ENCODE measurements around the gene PTPRN2. TPM values are rescaled to one million over a fixed set of nuclear protein-coding genes. Genes with fewer than 3 reads are reported as not detected.
"Not testable (repeated sequence)": the region's sequence is repeated elsewhere in the genome, so short reads cannot be mapped to it uniquely, and the experiment has no call there.

The PTPRN2 gene
- total RNA-seq, 1 experiment from 2014 or later, result 2.9 TPM

- no peak for DNase-seq (ENCODE audit: extremely low read depth, low read depth)
Observed at GRCh38 chr7:157670490-157671357, 916.9 kb downstream of the PTPRN2 start.

DNA sequence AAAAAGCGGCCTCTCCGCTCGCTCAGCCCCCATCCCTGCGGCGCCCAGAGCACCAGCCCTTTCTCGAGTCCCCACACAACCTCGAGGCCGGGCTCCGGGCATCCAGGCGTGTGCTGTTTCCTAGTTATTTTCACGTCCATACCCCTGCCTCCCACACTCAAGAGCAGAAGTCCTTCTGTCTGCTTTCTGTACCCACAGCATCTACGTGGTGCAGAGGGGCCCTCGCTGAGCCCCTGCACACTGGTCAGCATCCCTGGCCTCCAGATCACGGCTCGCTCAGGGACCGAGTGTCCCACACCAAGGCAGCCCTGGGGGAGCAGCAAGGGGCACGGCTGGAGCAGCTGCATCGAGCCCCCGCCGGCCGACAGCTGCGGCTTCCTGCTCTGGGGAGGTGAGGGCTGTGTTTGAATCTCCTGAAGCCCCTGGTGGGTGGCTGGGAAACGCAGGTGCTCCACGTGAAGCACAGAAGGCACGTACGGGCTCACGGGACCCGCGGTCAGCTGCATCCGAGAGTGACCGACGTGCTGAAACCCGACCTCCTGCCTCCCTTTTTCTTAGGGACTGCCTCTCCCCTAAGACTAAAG lies 917.8 kb downstream of the PTPRN2 start:
- DNase-seq (ENCODE audit: extremely low read depth, low read depth), result no peak

GRCh38 chr7:157668884-157669767 lies 918.5 kb downstream of the PTPRN2 start:
- DNase-seq (ENCODE audit: extremely low read depth, low read depth), result no peak

DNA sequence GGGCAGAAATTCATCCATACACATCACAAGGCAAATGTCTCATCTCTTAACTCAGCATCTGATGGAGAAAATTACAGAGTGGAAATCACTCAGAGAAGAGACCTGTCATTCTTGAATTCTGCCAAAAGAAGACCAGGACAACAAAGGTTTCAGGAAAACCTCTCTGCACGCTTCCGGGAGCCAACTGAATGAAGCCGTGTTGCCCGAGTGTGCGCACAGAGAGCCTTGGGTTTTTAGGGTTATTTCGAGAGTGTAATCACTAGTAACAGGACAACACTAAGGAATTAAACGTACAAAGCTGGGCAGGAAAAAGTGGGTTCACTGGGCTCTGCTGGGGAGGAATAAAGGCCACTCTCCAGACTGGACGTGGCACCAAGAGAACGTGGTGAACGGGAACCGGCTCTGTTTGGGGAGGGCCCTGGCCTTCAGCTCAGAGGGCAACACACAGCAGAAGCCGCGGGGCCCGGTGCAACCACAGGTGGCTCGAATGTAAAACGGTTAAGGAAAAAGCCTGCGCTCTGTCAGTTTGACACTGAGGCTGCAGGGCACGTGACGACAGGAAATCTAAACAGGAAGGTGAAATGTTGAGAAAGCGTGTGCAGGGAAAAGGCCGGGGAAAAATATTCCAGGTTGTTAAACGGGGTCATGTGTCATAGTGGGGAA lies 919.3 kb downstream of the PTPRN2 start:
- DNase-seq (ENCODE audit: extremely low read depth, low read depth), result no peak

GRCh38 chr7:157667731-157668130 lies 919.9 kb downstream of the PTPRN2 start:
- no peak for DNase-seq (ENCODE audit: extremely low read depth, low read depth)

- DNase-seq (ENCODE audit: extremely low read depth, low read depth), result no peak
Observed at GRCh38 chr7:157667261-157667660, 920.4 kb downstream of the PTPRN2 start.

GRCh38 chr7:157666530-157667040 lies 921.0 kb downstream of the PTPRN2 start:
- no peak for DNase-seq (ENCODE audit: extremely low read depth, low read depth)

- DNase-seq (ENCODE audit: extremely low read depth, low read depth), result not testable (repeated sequence)
Observed at GRCh38 chr7:157665634-157665988, 922.0 kb downstream of the PTPRN2 start.

GRCh38 chr7:157664871-157665633 lies 922.6 kb downstream of the PTPRN2 start:
- DNase-seq (ENCODE audit: extremely low read depth, low read depth), result no peak

DNA sequence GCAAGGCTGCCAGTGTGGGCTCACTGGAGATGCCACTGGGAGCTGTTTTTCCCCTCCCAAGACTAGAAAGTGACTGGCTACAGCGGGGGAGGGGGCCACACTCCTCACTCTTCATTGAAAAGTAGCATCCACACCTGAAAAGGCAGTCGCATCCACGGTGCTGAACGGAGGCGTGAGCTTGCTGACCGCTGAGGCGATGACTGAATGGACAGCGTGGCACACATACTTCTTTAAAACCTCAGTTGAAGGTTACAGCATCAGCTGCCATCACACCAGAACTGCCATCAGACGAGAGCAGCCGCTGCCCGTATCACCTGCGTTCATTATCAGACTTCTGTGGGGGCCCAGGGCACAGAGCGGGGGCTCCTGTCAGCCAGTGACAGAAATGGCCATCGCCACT lies 923.6 kb downstream of the PTPRN2 start:
- DNase-seq (ENCODE audit: extremely low read depth, low read depth), result no peak

GRCh38 chr7:157662981-157663716 lies 924.5 kb downstream of the PTPRN2 start:
- no peak for DNase-seq (ENCODE audit: extremely low read depth, low read depth)

GRCh38 chr7:157662110-157662791 lies 925.4 kb downstream of the PTPRN2 start:
- DNase-seq (ENCODE audit: extremely low read depth, low read depth), result no peak

GRCh38 chr7:157661611-157661975 lies 926.0 kb downstream of the PTPRN2 start:
- no peak for DNase-seq (ENCODE audit: extremely low read depth, low read depth)

GRCh38 chr7:157660971-157661610 lies 926.5 kb downstream of the PTPRN2 start:
- DNase-seq (ENCODE audit: extremely low read depth, low read depth), result no peak

DNA sequence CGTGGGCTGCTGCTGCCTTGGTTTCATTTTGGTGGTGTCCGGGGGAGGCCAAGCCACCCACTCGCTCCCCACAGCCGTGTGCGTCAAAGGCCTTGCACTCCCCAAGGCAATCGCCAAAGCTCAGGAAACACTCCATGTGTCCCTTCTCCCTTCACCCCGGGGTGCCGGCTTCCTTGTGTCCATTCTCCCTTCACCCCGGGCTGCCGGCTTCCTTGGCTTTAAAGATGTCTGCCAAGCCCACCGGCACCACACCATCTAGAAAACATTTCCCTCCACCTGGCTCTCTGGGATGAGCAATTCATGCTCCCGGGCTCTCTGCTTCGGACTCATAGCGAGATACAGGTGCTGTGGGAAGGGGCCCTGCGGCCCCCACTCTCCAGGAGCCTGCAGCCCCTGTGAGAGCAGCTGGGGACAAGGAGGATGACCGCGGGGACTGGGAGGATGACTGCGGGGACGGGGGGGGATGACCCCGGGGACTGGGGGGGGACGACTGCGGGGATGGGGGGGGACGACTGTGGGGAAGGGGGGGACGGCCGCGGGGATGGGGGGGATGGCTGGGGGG lies 928.7 kb downstream of the PTPRN2 start:
- no peak for DNase-seq (ENCODE audit: extremely low read depth, low read depth)

DNA sequence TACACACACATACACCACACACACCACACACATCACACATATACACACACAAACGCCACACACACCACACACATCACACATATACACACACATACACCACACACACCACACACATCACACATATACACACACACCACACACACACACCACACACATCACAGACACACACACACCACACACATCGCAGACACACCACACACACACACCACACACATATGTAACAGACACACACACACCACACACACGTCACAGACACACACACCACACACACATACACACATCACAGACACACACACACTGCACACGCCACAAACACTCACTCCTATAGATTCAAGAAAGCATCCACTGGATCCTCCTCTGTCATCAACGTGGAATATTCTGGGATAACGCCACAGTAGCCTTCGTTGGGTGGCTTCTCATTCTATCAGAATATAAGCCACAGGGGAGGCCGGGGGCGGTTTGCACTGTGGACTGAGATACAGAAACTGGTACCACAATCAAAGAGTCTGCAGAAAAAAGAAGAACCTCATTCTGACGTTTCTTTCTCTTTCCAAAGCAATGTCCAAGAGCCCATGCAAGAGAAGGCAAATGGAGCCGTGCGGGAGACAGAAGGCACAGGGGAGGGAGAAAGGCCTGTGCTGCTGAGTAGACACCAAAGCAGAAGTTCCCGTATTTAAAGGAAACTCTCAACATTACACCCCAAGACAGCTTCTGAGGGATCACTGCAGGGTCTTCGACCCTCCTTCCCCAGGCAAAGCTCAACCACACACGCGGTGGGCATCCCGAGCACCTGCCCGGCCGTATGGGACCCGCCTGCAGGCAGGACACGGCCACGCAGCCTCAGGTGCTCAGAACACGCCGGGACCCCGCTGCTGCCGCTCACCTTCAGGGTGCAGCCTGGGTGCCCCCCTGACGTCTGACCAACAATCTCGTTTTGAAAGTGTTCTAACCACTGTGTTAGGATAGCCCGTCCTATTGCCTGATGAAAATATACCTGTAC lies 929.6 kb downstream of the PTPRN2 start:
- no peak for DNase-seq (ENCODE audit: extremely low read depth, low read depth)

Measured in NCI-H460 (cell line).